Measurements from ENCODE around the gene DTNBP1.

DNA sequence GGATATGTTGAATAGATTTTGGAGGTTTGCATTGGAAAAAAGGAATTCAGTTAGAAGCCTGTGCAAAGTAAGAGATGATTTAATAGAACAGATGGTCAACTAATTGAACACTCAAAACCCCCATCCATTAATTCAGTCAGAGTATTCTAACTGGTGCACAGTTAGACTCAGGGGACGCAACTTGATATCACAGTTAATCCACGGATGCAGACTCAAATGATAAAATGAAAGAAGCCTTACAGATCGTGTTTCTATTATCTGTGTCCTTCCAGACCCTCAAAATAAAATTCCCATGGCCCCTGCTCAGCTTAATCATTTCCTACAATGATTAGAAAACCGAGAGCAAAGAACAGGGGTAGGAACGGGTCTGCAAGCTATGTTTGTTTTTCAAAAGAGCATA is 45.4 kb upstream of the DTNBP1 start:
- TF ChIP-seq, protein P1, sequence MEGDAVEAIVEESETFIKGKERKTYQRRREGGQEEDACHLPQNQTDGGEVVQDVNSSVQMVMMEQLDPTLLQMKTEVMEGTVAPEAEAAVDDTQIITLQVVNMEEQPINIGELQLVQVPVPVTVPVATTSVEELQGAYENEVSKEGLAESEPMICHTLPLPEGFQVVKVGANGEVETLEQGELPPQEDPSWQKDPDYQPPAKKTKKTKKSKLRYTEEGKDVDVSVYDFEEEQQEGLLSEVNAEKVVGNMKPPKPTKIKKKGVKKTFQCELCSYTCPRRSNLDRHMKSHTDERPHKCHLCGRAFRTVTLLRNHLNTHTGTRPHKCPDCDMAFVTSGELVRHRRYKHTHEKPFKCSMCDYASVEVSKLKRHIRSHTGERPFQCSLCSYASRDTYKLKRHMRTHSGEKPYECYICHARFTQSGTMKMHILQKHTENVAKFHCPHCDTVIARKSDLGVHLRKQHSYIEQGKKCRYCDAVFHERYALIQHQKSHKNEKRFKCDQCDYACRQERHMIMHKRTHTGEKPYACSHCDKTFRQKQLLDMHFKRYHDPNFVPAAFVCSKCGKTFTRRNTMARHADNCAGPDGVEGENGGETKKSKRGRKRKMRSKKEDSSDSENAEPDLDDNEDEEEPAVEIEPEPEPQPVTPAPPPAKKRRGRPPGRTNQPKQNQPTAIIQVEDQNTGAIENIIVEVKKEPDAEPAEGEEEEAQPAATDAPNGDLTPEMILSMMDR (conservative IDR thresholded peaks at IDR 0.05; ENCODE audit: low read depth, low read length) = no peak
- no peak for TF ChIP-seq EZH2 (IDR thresholded peaks at IDR 0.05; ENCODE audit: borderline replicate concordance, low read depth, low read length, poor library complexity, severe bottlenecking)

Data from A673 (cell line).